AG09319 (cell line): ENCODE results near the gene MYH7B.

Source experiments
- DNase-seq: peaks from one replicate; pipeline ENCODE4 v3.0.0-alpha.2; 2010; ENCODE audit warnings: low read depth; ENCODE audit errors: extremely low read depth
- CTCF ChIP-seq: IDR thresholded peaks from 2 replicates; pipeline ENCODE4 v1.5.1; 2011; ENCODE audit warnings: low read depth, mild to moderate bottlenecking, inconsistent platforms, low read length, moderate library complexity

Gene MYH7B

GRCh38 chr20:34965051-34965450 lies 9.4 kb downstream of the MYH7B start:
- DNase-seq, result no peak
- TF ChIP-seq CTCF, result no peak

- DNase-seq, result no peak
- no peak for TF ChIP-seq CTCF
Observed at GRCh38 chr20:34967421-34967820, 11.8 kb downstream of the MYH7B start.

GRCh38 chr20:34968042-34968775 lies 12.5 kb downstream of the MYH7B start:
- no peak for DNase-seq
- TF ChIP-seq CTCF, result no peak

GRCh38 chr20:34970193-34970840 lies 14.6 kb downstream of the MYH7B start:
- TF ChIP-seq CTCF, result no peak
- DNase-seq, result no peak

GRCh38 chr20:34970846-34971560 lies 15.3 kb downstream of the MYH7B start:
- DNase-seq, result no peak
- no peak for TF ChIP-seq CTCF

- no peak for DNase-seq
Observed at GRCh38 chr20:34971561-34972235, 16.0 kb downstream of the MYH7B start.

More at GRCh38 chr20:34971561-34972235, 16.0 kb downstream of the MYH7B start:
- TF ChIP-seq CTCF, result no peak
